Hepatocyte (in vitro differentiated cells): ENCODE results near the gene TGFBR3L.
"Not testable (repeated sequence)": the region's sequence is repeated elsewhere in the genome, so short reads cannot be mapped to it uniquely, and the experiment has no call there.

ENCODE experiments used
- EZH2 ChIP-seq: fragments of 200-600 bp; sonication (generic); IDR thresholded peaks from 2 replicates; pipeline ENCODE4 v1.6.1; 2016; ENCODE audit warnings: antibody characterized with exemption, mild to moderate bottlenecking, borderline replicate concordance
- EZH2phosphoT487 ChIP-seq: fragments of 200-600 bp; sonication (generic); IDR thresholded peaks from one replicate; pipeline ENCODE4 v1.6.1; 2018; ENCODE audit warnings: antibody characterized with exemption, mild to moderate bottlenecking, low read depth, moderate library complexity; ENCODE audit not compliant: unreplicated experiment, severe bottlenecking
- TF ChIP-seq, protein P1 (sequence below): fragments of 200-600 bp; sonication (generic); IDR thresholded peaks from 2 replicates; pipeline ENCODE4 v1.5.1; 2016; ENCODE audit warnings: antibody characterized with exemption, mild to moderate bottlenecking; ENCODE audit not compliant: poor library complexity

DNA sequence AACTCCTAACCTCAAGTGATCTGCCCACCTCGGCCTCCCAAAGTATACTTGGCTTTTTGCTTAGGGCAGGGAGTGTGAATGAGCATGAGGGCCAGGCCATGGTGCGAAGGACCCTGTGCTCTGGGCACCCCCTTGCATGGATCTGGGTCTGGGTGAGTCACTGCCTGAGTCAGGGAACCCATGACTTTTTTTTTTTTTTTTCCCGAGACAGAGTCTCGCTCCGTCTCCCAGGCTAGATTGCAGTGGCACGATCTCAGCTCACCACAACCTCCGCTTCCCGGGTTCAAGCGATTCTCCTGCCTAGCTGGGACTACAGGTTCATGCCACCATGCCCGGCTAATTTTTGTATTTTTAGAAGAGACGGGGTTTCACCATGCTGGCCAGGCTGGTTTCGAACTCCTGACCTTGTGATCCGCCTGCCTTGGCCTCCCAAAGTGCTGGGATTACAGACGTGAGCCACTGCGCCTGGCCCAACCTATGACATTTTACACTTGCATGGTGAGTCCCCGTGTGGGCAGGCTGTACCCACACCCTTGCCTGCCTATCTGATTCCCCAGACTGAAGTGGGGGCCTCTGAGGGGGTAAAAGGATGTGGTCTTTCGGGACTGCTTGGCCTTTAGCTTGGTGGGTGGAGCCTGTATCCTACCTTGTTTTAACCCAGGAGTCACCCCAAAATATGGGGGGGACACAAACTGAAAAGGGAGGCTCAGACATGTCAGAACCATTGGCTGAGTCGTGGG is 21.1 kb upstream of the TGFBR3L start:
- TF ChIP-seq, protein P1, sequence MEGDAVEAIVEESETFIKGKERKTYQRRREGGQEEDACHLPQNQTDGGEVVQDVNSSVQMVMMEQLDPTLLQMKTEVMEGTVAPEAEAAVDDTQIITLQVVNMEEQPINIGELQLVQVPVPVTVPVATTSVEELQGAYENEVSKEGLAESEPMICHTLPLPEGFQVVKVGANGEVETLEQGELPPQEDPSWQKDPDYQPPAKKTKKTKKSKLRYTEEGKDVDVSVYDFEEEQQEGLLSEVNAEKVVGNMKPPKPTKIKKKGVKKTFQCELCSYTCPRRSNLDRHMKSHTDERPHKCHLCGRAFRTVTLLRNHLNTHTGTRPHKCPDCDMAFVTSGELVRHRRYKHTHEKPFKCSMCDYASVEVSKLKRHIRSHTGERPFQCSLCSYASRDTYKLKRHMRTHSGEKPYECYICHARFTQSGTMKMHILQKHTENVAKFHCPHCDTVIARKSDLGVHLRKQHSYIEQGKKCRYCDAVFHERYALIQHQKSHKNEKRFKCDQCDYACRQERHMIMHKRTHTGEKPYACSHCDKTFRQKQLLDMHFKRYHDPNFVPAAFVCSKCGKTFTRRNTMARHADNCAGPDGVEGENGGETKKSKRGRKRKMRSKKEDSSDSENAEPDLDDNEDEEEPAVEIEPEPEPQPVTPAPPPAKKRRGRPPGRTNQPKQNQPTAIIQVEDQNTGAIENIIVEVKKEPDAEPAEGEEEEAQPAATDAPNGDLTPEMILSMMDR: not testable (repeated sequence)
- not testable (repeated sequence) for TF ChIP-seq EZH2, EZH2phosphoT487
